HG03060 (cell line): ENCODE results near the gene PPM1M.

Source experiments
- ATAC-seq: cut with Tn5 transposase; IDR thresholded peaks from one replicate; pipeline ENCODE4 v1.9.1; 2021; ENCODE audit warnings: low read depth, moderate number of reproducible peaks; ENCODE audit not compliant: unreplicated experiment

Gene PPM1M, protein sequence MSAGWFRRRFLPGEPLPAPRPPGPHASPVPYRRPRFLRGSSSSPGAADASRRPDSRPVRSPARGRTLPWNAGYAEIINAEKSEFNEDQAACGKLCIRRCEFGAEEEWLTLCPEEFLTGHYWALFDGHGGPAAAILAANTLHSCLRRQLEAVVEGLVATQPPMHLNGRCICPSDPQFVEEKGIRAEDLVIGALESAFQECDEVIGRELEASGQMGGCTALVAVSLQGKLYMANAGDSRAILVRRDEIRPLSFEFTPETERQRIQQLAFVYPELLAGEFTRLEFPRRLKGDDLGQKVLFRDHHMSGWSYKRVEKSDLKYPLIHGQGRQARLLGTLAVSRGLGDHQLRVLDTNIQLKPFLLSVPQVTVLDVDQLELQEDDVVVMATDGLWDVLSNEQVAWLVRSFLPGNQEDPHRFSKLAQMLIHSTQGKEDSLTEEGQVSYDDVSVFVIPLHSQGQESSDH

DNA sequence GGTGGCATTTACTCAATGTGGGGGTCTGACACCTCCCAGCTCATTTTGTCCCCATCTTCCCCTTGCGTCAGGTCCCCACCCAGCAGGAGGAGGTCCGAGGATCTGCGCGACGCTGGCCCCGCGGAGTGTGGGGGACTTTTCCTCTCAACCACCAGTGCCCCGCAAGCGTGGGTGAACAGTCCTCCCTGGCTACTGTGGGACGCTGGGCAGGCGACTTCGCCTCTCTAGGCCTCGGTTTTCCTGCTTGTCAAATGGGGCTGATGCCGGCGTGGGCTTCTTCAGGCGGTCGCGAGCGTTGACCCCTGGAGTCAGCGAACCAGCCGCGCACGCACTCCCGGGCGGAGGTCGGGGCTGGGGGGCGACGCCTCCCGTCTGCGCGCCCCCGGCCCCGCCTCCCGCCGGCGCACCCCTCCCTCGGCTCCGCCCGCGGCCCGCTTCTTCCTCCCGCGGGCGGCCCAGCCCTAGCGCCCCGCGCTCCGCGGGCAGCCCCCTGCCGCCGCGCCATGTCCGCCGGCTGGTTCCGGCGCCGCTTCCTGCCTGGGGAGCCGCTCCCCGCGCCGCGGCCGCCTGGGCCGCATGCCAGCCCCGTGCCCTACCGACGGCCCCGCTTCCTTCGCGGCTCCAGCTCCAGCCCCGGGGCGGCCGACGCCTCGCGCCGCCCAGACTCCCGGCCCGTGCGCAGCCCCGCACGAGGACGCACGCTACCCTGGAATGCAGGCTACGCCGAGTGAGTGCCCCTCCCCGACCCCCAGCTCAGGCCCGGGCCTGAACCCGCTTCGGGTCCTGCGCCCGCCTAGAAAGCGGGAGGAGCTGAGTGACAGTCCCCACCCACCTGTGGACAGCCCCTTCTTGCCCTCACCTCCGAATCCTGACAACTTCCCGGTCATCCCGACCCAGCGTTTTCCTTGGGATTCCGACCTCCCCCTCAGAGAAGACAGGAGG, at the start of gene PPM1M:
Gene PPM1M (plus strand): TSS at position 438 of the 942 bp plus-strand sequence. CDS start 66 bp downstream, at position 504.
- ATAC-seq: no peak

DNA sequence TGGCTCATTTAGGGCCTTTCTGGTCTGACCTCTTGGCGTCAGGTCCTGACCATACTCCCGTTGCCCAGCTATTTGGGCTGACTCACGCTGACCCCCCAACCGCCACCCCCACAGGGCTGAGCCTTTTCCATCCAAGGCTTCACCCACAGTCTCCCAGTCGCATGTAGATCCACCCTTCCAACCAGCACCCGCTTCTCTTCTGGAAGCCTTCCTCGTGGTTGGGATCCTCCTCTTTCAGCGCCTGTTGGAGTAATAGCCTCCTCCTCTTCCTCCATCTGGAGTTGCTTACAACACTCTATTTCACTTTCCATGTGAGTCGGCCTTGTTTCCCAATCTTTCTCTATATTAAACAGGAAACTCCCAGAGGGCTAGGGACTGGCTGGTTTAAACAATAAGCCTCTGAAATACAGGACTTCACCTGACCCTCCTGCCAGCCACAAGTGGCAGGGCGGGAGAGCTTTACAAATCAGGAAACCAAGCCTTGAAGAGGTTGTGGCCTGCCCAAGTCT, 49.7 kb upstream of the PPM1M start:
- ATAC-seq: no peak

DNA sequence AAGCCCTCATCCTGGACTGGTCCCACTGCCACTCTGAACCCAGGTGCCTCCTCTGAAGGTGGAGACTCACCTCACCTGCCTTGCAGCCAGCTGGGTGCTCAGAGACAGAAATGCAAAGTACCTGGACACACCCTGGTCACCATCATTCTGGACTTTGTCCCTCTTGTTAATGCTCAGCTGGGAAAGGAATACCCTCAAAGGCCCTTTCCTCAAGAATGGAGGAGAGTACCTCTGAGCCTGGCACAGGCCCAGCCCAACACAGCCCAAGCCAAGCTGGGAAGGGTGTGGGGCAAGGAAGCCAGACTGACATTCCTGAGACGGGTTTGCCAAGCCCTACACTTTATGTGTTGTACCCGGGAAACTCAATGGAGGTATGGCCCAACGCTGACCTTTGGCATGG, 48.6 kb upstream of the PPM1M start:
- no peak for ATAC-seq

DNA sequence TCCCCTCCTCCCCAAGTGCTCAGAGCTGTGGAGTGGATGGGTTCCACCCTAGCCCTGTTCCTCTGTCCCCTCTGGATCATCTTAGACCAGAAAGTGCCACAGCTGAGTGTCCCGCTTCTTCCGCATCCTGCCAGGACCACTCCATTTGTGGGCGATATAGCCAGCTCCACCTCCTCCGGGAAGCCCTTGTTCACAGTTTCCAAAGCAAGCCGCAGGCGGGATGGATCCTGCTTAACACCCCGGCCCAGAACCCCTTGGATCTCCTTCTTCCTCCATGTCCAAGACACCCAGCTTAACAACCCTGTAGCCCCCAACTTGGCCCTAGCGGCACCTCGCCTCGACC, 48.1 kb upstream of the PPM1M start:
- no peak for ATAC-seq

DNA sequence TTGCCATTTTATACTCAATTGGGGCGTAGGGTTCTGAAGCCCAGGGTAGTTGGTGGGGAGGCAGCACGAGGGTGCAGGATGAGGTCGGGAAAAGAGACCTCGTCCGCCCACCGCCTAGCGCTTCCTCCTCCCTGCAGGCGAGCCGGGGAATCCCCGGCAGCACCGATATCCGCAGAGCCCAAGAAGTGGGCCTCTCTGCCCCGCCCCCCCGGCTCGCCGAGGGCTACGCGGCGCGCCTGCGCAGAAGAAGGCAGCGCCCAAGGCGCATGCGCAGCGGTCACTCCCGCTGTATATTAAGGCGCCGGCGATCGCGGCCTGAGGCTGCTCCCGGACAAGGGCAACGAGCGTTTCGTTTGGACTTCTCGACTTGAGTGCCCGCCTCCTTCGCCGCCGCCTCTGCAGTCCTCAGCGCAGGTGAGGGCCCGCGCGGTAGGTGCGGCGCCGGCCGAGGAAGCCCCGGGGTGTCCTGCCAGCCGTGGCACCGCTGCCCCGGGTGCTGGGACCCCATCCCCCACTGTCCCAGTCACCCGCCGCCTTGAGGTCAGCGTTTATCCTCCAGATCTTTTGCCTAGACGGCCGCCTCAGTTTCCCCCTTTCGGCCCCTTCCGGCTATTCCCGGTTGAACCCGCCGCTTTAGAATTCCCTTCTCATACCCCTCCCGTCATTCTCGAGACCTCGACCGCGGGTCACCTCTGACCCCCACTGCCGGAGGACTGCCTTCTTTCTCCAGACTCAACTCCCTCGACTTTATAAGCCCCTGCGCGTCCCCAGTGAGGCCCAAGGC, 47.5 kb upstream of the PPM1M start, which contains the start of gene ALAS1:
Gene ALAS1 (plus strand): TSS at position 319 of the 784 bp plus-strand sequence. CDS start 1,082 bp downstream, outside the sequence.
- peak; percentile 82 for ATAC-seq

DNA sequence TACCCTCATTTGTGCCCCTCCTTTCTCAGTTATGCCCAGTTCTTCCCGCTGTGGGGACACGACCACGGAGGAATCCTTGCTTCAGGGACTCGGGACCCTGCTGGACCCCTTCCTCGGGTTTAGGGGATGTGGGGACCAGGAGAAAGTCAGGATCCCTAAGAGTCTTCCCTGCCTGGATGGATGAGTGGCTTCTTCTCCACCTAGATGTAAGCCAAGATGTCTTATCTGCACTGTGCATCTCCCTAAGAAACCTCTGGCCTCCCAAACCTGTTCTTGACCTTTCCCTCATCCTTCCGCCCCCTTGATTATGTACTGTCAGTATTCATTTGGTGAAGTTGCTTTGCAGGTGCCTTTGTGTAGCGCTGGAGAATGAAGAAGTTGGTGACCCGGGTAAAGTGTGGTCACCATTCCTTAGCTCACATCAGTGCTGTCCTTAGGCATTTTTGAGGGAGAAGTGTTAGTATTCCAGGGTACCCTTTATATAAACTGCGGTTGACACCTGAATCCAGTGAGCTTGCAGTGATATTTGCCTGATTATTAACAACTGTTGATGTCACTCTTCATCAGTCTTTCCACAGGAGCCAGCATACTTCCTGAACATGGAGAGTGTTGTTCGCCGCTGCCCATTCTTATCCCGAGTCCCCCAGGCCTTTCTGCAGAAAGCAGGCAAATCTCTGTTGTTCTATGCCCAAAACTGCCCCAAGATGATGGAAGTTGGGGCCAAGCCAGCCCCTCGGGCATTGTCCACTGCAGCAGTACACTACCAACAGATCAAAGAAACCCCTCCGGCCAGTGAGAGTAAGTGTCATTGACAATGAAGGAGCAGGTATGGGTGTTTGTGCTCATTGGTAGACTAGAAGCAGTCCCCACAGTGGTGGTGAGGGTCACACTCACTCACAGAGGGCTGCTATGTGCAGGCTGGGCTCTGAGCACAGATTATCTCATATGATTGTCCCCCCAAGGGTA, 46.6 kb upstream of the PPM1M start:
- no peak for ATAC-seq

DNA sequence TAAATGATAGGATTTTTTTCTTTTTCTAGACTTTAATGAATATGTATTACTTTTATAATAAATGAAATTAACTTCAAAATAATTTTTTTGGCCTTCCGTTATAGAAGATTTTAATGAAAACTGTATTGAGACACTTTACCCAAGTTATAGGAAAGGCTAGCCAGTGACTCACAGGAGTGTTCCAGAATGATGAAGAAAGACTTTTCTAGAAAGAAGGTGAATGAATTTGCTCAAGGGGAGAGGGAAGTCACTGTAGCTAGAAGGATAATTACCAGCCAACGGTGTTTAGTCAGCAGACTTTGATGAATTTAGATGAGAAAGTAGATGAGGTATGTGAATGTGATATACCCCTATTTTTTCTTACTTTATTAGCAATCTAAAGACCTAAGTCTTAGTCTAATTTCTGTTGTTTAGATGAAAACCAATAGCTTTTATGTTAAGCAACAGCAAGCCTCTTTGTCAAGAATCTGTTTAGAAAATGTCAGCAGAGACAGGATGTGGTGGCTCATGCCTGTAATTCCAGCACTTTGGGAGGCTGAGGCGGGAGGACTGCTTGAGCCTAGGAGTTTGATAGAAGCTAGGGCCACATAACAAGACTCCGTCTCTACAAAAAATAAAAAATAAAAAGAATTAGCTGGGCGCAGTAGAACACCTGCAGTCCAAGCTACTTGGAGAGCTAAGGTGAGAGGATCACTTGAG, 44.4 kb upstream of the PPM1M start:
- no peak for ATAC-seq

DNA sequence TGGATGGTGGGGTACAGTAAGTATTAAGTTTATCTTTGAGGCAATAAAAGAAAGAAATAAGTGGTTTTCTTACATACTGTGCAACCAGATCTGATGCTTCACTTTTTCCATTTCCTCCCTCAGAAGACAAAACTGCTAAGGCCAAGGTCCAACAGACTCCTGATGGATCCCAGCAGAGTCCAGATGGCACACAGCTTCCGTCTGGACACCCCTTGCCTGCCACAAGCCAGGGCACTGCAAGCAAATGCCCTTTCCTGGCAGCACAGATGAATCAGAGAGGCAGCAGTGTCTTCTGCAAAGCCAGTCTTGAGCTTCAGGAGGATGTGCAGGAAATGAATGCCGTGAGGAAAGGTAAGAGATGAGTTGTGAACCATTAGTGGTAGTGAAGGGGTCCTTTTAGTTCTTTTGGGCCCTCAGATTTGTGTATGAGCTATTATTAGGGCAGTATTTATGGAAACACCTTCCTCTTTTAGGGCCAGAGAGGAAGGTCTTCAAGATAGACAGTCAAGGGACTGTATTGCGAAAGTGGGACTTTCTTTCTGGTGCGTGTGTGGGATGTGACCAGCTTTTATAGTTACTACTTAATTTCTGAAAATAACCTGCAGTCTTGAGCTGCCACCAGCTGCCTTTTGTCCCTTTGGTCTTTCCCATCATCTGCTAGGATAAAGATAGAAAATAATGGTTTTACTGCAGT, 43.0 kb upstream of the PPM1M start:
- no peak for ATAC-seq

DNA sequence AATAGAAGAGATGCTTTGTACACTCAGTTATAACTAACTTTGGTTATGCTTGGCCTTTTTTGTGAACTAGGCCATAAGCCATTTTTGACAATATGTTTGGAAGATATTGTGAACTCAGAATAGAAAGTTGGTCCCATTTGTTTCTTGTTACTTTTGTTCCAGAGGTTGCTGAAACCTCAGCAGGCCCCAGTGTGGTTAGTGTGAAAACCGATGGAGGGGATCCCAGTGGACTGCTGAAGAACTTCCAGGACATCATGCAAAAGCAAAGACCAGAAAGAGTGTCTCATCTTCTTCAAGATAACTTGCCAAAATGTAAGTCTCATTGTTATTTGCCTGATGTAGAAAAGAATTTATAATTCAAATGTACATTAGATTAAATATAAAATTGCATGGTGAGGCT, 41.9 kb upstream of the PPM1M start:
- ATAC-seq: no peak

DNA sequence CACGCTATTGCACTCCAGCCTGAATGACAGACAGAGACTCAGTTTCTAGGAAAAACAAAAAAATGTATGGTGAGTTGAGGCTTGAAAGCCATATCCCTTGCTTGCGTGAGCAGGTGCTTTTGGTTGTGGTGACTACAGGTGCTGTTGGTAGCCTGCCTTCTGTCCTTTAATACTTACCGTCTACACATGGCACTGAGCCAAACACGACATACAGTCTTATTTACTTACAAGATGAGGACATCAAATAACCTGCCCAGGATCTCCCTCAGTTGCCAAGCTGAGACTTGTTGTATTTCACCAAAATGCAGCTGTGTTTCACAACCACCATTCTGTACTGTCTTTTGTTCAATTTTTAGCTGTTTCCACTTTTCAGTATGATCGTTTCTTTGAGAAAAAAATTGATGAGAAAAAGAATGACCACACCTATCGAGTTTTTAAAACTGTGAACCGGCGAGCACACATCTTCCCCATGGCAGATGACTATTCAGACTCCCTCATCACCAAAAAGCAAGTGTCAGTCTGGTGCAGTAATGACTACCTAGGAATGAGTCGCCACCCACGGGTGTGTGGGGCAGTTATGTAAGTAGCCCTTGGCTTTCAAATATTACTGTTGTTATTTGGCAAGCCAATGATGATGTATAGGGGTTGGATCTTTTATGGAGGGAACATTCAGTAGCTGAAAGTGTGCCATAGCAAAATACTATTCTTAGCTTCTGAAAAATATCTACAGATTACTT, 41.1 kb upstream of the PPM1M start:
- ATAC-seq: no peak

DNA sequence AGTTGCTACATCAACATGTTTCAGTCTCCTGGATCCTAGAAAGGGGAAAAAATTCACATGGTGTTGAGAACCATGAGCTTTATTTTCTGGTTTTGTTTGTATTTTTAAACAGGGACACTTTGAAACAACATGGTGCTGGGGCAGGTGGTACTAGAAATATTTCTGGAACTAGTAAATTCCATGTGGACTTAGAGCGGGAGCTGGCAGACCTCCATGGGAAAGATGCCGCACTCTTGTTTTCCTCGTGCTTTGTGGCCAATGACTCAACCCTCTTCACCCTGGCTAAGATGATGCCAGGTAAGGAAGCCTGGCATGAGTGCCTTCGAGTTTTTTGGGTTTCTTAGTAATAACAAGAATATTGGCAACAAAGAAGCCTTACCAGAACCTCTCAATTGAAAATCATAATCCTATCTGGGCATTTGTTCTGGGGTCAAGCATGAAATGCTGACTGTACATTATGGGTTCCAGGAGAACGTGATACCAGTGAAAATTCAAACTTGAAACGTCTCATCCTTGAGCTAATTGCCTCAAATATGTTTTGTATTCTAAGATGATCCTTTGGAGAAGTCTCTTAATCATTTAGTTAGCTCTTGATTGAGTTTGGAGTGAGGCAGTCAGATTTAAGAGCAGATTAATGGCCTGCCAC, 39.7 kb upstream of the PPM1M start:
- ATAC-seq: no peak

DNA sequence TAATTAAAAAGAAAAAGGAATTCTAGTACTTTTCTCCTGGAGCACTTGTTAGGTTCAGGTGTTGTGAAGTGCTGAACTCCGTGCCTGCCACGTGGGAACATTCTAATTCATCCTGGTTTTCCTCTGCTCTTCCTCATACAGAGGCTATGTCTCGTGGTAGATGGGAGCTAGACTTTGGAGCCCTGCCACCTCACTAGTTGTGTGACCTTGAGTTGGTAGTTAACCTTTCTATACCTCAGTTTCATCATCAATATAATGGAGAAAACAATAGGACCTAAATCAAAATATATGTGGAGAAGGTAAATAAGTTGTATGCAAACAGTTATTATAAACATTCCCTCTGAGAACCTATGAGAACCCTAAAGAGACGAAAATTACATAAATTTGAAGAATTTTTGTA, 37.0 kb upstream of the PPM1M start:
- ATAC-seq: no peak

DNA sequence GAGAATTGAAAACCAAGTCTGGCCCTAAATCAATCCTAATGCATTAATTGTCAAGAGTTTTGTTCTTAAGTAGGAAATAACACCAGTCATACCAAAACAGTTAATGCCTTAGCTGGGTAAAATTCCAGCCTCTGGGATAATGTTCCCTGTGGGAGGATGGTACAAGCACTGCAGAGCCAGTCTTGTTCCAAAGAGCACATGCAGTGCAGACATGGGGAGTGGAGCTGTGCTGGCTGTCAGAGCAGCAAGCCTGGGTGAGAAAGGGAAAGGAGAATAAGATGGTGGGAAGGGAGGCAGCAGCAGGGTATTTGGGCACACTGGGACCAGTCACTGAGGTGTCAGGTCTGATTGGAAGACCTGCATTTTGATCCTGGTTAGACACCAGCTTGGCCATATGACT, 35.5 kb upstream of the PPM1M start:
- ATAC-seq: no peak

DNA sequence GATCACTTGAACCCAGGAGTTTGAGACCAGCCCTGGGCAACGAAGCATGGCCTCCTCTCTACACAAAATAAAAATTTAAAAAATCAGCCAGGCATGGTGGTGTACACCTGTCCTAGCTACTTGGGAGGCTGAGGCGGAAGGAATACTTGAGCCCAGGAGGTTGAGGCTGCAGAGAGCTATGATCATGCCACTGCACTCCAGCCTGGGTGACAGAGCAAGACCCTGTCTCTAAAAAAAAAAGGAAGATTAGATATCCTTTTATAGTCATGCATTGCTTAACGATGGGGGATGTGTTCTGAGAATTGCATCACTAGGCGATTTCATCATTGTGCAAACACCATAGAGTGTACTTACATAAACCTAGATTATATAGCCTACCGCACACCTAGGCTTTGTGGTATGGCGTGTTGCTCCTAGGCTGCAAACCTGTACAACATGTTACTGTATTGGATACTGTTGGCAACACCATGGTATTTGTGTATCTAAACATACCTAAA, 35.0 kb upstream of the PPM1M start:
- ATAC-seq: no peak

DNA sequence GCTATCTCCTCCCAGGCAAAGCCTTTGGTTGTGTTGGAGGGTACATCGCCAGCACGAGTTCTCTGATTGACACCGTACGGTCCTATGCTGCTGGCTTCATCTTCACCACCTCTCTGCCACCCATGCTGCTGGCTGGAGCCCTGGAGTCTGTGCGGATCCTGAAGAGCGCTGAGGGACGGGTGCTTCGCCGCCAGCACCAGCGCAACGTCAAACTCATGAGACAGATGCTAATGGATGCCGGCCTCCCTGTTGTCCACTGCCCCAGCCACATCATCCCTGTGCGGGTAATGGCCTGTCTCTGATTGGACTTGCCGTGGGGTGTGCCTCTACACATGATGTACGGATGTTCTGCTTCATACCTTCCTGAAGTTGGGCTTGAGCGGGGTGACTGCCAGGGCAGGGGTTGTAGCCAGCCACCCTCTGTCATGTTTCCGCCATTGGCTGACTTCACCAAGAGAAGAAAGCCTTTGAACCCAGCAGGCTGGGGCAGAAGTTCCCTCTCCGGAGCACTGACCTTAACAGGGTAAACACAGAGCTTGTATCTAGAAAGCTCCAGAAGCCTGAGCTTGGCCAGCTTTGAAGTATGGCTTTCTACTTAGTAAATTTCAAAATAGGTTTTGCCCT, 34.2 kb upstream of the PPM1M start:
- no peak for ATAC-seq

DNA sequence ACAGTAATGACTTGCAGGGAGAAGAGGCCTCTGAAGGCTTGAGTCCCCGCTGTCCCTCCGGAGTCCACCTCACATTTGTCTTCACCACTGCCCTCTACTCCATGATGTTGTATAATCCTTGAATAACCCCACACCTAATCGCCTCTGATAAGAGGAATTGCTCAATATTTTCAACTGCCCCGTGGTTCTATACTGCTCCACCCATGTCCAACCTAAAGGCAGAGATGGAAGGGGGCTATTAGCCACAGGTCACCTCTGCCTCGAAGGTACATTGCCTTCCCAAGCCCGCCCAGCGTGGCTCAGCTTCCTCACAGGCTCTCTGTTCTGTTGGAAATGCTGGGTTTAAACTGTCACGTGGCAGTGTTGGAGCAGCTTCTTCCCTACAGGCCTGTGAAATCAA, 32.6 kb upstream of the PPM1M start:
- no peak for ATAC-seq
